HL-60 (cell line): ENCODE data around the gene RHOD.

ENCODE experiments used
- DNase-seq, 2 experiments: peaks; one replicate each; pipeline ENCODE4 v3.0.0-alpha.2; 2010 to 2020; ENCODE audit warnings: low read depth in 1 of 2, low spot score in 1 of 2
- H3K27ac ChIP-seq: fragments of 250-450 bp; sonication (Bioruptor Pico); replicated peaks from 2 replicates; pipeline ENCODE4 v1.5.1; 2020; ENCODE audit warnings: mild to moderate bottlenecking, moderate library complexity
- H3K27me3 ChIP-seq: fragments of 250-450 bp; sonication (Bioruptor Pico); 2 replicates; pipeline ENCODE4 v1.5.1; 2021; ENCODE audit warnings: mild to moderate bottlenecking, moderate library complexity; ENCODE audit not compliant: insufficient read depth, poor library complexity, severe bottlenecking
- H3K4me3 ChIP-seq: replicated peaks from 2 replicates; pipeline ENCODE4 v1.5.1; 2011; ENCODE audit warnings: mild to moderate bottlenecking, control low read depth, low read length; ENCODE audit not compliant: insufficient read depth
- GABPA ChIP-seq: IDR thresholded peaks from 2 replicates; pipeline ENCODE4 v1.6.1; 2012; ENCODE audit warnings: low read depth
- POLR2AphosphoS5 ChIP-seq: IDR thresholded peaks from 2 replicates; pipeline ENCODE4 v1.6.1; 2012; ENCODE audit warnings: low read depth
- SPI1 ChIP-seq: IDR thresholded peaks from 2 replicates; pipeline ENCODE4 v1.6.1; 2012; ENCODE audit warnings: low read depth, mild to moderate bottlenecking, borderline replicate concordance
- TF ChIP-seq, protein P1 (sequence below): IDR thresholded peaks from one replicate; pipeline ENCODE4 v1.5.1; 2011; ENCODE audit warnings: low read length, control low read depth, inconsistent platforms; ENCODE audit not compliant: insufficient read depth
- TF ChIP-seq, protein P2 (sequence below): IDR thresholded peaks from 2 replicates; pipeline ENCODE4 v1.6.1; 2012; ENCODE audit warnings: low read depth; ENCODE audit not compliant: insufficient replicate concordance

RHOD gene

DNA sequence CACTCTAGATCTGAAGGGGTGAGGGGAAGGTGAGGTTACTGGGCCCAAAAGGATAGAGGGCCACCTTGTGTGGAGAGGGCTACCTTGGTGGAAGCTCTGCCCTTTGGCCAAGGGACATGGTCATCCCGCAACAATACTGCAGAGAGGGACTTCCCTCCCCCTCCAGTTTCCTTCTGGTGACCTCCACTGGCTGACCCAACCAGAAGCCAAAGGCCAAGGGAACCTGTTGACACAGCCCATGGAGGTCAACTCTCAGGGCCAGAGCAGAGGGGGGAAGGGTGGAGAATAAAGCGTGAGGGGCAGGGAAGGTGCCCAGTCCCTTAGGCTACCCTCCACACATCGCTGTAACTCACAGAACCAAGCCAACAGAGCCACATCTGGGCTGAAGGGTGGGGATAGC lies 15.0 kb upstream of the RHOD start:
- Histone ChIP-seq H3K4me3 (no peak overlapping the region), H3K27me3 (peaks cover 4% of the 10 kb centered on the region), H3K27ac (no peak overlapping the region)
- TF ChIP-seq GABPA (no peak), POLR2AphosphoS5 (no peak), SPI1 (no peak)
- TF ChIP-seq, protein P1, sequence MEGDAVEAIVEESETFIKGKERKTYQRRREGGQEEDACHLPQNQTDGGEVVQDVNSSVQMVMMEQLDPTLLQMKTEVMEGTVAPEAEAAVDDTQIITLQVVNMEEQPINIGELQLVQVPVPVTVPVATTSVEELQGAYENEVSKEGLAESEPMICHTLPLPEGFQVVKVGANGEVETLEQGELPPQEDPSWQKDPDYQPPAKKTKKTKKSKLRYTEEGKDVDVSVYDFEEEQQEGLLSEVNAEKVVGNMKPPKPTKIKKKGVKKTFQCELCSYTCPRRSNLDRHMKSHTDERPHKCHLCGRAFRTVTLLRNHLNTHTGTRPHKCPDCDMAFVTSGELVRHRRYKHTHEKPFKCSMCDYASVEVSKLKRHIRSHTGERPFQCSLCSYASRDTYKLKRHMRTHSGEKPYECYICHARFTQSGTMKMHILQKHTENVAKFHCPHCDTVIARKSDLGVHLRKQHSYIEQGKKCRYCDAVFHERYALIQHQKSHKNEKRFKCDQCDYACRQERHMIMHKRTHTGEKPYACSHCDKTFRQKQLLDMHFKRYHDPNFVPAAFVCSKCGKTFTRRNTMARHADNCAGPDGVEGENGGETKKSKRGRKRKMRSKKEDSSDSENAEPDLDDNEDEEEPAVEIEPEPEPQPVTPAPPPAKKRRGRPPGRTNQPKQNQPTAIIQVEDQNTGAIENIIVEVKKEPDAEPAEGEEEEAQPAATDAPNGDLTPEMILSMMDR: no peak
- TF ChIP-seq, protein P2, sequence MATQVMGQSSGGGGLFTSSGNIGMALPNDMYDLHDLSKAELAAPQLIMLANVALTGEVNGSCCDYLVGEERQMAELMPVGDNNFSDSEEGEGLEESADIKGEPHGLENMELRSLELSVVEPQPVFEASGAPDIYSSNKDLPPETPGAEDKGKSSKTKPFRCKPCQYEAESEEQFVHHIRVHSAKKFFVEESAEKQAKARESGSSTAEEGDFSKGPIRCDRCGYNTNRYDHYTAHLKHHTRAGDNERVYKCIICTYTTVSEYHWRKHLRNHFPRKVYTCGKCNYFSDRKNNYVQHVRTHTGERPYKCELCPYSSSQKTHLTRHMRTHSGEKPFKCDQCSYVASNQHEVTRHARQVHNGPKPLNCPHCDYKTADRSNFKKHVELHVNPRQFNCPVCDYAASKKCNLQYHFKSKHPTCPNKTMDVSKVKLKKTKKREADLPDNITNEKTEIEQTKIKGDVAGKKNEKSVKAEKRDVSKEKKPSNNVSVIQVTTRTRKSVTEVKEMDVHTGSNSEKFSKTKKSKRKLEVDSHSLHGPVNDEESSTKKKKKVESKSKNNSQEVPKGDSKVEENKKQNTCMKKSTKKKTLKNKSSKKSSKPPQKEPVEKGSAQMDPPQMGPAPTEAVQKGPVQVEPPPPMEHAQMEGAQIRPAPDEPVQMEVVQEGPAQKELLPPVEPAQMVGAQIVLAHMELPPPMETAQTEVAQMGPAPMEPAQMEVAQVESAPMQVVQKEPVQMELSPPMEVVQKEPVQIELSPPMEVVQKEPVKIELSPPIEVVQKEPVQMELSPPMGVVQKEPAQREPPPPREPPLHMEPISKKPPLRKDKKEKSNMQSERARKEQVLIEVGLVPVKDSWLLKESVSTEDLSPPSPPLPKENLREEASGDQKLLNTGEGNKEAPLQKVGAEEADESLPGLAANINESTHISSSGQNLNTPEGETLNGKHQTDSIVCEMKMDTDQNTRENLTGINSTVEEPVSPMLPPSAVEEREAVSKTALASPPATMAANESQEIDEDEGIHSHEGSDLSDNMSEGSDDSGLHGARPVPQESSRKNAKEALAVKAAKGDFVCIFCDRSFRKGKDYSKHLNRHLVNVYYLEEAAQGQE: no peak
- DNase-seq: no peak

GRCh38 chr11:67043572-67044349 lies 12.9 kb upstream of the RHOD start:
- TF ChIP-seq, protein P2: no peak
- TF ChIP-seq SPI1 (no peak), POLR2AphosphoS5 (no peak), GABPA (no peak)
- TF ChIP-seq, protein P1: no peak
- DNase-seq: no peak
- no peak overlapping the region for H3K27ac ChIP-seq
- H3K27me3 ChIP-seq: no peaks in the 10 kb centered on the region
- no peak overlapping the region for H3K4me3 ChIP-seq

DNA sequence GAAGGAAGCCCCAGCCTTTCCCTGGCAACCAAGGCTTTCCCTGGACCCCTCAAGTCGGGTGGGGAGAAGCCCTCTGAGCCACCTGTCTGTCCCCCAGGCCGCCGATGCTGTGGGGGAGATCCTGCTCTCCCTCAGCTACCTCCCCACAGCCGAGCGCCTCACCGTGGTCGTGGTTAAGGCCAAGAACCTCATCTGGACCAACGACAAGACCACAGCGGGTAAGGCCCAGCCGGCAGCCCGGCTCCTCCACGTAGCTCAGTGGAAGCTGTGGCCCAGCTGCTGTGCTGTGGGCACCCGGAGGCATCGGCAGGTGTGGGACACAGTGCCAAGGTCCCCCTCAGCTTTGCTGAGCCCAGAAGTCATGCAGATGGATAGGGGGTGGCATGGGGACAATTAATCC lies 12.2 kb upstream of the RHOD start:
- Histone ChIP-seq H3K4me3 (no peak overlapping the region), H3K27ac (no peak overlapping the region), H3K27me3 (no peaks in the 10 kb centered on the region)
- DNase-seq: no peak
- TF ChIP-seq POLR2AphosphoS5: no peak
- TF ChIP-seq, protein P1: no peak
- TF ChIP-seq, protein P2: no peak
- TF ChIP-seq GABPA: no peak
- no peak for TF ChIP-seq SPI1
